Measurements from ENCODE around the gene KCNJ12.
"Not testable (repeated sequence)": the region's sequence is repeated elsewhere in the genome, so short reads cannot be mapped to it uniquely, and the experiment has no call there.

The KCNJ12 gene

GRCh38 chr17:21388066-21388465 is 11.9 kb downstream of the KCNJ12 start:
- no peak for FAIRE-seq

- no peak for FAIRE-seq
These were observed 12.8 kb downstream of the KCNJ12 start for GRCh38 chr17:21388944-21389343.

DNA sequence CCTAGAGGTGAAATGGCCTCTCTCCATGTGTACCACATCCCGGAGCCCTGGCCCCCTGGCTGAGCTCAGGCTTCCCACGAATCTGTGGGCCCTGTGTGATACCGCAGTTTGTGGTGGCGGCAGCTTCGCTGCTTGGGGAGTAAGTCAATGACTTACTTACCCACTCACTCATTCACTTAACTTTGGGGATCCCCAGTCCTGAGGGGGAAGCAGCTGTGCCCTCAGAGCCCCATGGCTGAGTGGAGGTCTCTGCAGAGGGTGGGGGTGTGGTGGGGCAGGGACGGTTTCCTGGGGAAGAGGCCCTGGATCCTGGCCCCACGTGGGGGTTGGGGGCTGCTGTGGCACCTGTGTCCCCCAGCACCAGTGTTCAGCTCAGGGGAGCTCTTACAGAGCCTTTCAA is 13.2 kb downstream of the KCNJ12 start:
- FAIRE-seq, result no peak

DNA sequence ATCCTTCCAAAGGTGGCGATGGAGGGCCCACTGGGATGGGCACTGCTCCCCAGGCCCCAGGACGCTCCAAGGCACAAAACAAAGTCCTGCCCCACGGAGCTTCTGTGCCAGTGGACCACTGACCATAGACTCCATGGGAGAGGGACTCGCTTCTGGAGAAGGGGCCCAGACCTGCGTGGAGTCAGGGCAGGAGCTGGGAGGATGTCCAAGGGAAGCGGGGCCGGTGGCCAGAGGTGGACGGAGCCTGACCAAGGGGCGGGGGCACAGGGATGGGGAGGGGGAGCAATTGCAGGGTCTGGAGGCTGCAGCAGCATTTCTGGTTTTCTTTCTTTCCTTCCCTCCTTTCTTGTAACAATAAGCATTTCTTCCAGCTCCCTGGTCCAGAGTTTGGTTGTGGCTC is 14.1 kb downstream of the KCNJ12 start:
- FAIRE-seq, result no peak

GRCh38 chr17:21392266-21392665 is 16.1 kb downstream of the KCNJ12 start:
- FAIRE-seq, result no peak

GRCh38 chr17:21394265-21394664 is 18.1 kb downstream of the KCNJ12 start:
- no peak for FAIRE-seq

GRCh38 chr17:21395764-21396163 is 19.6 kb downstream of the KCNJ12 start:
- FAIRE-seq, result no peak

- FAIRE-seq, result no peak
These were observed 20.1 kb downstream of the KCNJ12 start for GRCh38 chr17:21396237-21396636.

DNA sequence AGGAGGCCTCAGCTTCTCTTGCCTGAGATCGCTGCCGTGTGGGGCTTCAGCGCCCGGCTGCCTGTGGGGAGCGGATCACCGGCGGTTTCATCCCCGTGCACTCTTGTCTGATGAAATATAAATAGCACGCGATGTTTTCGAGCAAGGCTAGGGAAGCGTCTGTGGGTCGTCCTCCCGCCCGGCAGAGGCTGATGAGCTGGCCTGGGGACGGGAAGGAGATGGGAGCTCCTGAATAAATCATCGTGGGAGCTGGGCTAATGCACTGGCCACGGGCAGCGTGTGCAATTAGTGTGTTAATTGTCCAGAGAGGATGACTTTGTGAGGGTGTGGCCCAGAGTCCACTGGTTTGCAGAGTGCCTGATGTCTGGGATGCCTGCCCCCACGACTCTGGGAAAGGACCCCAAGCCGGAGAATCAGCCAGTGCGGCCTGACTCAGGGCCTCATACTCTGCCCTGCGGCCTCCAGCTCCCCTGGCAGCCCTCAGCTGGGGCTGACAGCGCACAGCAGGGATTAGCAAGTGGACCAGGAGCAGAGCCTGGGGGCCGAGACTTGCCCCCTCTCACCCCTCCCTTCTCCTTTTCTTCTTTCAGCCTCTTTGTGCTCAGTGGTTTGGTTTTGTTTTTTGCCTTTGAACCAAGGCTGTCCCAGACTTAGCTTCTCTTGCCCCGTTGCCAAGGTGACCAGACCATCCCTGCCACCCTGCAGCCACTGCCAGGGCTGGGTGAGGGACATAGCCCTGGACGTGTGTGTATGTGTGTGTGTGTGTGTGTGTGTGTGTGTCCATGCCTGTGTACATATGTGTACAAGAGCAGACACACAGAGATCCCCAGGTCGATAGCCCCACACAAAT is 21.4 kb downstream of the KCNJ12 start:
- no peak for FAIRE-seq

DNA sequence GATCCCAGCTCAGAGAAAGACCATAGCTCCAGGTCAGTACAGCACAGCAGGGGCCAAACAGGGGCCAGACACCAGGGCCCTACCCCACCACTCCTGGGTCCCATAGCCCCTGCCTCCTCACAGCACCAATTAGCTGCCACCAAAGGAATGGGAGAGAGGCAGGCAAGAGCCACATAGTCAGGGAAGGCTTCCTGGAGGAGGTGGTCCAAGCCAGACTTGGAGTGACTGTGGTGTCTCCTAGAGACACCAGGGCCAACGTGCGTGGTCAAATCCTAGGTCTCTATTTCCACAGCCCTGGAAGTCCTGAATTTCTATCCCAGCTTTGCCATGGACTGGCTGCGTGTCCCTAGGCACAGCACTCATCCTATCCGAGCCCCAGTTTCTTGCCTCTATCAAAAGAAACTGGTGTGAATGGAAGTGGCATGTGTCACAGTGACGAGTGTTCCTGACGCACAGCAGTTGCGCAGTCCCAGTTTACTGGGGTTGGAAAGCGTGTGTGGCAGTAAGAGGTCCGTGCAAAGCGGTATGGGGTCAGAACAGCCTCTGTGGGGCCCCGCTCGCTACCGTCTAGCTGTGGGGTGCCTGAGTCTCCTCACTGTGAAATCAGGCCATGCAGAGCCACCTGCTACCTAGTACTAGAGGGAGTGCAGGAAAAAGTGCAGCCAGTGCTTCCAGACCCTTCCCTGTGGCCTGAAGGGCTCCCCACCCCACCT is 23.5 kb downstream of the KCNJ12 start:
- FAIRE-seq, result no peak

DNA sequence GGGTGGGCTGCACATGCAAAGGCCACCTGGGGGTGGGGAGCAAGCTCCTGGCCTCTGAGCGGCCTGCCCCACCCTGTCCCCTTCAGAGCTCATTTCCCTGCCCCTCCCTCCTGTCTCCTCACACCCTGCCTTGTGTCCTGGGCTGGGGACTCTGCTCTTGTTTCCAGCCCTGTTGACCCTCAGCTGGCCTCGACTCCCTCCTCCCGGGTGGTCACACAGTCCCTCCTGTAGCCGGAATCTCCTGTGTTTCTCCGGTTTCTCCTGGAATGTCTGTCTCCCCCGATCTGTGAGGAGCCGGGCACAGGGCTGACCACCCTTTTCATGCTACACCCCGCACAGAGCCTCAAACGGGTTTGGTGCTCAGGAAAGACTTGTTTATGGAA is 24.0 kb downstream of the KCNJ12 start:
- FAIRE-seq, result not testable (repeated sequence)

- no peak for FAIRE-seq
These were observed 24.8 kb downstream of the KCNJ12 start for GRCh38 chr17:21400816-21401593.

DNA sequence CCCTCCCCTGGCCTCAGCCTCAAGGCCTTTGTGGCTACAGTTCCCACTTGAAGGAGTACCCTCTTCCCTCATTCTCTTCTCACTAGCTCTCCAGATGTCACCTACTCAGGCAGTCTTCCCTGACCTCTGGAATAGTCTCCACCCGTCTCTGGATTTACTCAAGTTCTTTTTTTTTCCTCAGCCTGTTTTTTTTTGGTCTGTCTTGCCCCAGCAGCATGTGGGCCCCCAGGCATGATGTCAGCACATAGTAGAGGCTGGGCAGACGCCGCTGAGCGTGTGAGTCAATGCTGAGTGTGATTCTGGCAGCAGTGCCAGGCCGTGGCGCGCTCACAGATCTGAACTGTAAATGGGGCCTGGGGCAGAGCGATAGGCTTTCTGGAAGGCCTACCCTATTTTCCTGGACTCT is 26.0 kb downstream of the KCNJ12 start:
- not testable (repeated sequence) for FAIRE-seq

DNA sequence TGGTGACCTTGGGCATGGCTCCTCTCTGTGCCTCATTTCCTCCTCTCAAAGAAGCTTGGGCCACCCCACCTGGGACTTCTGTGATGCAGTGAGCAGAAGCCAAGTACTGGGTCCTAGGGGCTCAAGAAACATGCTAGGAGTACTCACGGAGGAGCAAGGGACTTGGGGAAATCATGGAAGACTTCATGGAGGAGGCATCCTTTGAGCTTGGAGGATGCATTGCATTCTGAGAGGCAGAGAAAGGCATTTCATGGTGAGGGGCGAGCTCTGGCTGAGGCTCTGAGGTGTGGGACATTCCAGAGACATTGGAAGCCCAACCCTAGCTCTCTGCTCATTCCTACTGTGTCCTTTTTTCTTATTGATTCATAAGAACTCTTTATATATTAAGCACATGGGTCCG is 26.8 kb downstream of the KCNJ12 start:
- FAIRE-seq, result not testable (repeated sequence)

DNA sequence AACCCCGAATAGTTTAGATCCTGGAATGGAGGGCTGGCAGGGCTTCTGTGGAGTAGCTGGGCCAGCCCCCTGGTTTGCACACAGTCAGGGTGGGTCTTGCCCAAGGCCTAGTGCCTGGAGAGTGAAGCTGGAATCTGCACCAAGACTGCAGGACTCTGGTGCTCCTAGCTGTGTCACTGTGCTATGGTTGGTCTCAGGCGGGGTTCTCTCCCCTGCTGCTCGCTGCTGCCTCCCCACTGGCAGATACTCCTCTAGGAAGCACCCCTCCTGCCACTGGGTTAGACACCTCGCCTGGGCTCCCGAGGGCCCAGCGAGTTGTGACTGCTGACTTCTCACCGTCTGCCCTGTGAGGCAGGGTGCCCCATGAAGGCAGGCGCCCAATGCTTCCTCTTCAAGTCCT is 27.9 kb downstream of the KCNJ12 start:
- not testable (repeated sequence) for FAIRE-seq

DNA sequence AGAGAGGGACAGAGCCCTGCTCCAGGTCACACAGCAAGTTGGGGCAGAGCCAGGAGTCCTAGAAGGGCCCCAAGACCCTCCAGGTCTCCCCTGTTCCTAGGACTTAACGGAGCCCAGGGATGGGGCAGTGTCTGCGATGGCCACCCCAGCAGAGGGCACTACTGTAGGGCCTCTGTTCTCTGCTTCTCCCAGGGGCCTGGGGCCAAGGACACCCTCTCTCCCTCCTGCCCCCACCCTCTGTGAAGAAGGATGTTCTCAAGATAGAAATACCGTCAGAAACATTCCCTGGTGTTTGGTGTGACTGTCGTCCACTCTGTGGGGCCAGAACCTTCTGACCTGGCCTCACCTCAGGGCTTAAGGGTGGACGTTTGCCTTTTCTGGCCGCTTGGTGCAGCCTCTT is 28.4 kb downstream of the KCNJ12 start:
- FAIRE-seq, result not testable (repeated sequence)

GRCh38 chr17:21404956-21405731 is 29.0 kb downstream of the KCNJ12 start:
- FAIRE-seq, result not testable (repeated sequence)

- FAIRE-seq, result not testable (repeated sequence)
These were observed 29.8 kb downstream of the KCNJ12 start for GRCh38 chr17:21405904-21406400.

DNA sequence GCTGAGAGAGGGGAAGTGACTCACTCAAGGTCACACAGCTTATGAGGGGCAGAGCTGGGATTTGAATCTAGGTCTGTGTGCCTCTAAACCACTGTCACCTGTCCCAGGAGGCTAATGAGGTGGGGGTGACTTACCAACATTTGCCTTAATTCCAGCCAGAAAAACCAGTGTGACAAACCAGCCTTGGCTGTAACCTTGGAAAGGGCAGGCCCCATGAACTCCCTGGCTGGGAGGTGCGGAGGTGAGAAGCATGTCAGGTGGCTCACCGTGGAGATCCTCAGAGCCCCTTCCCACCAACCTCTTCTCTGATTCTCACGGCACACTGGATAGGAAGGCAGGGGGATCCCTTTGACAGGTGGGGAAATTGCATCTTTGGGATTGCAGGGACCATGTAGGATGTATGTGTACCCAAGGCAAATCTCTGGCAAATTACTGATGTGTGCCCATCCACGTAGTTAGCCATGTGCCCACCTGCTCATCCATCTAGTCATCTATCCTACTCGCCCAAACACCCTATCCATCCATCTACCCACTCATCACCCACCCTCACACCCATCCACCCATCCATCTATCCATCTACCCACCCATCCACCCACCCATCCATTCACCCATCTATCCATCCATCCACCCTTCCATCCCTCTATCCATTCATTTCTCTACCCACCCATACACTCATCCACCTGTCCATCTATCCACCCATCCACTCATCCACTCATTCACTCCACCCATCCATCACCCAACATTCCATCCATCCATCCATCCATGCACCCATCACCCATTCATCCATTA is 30.7 kb downstream of the KCNJ12 start:
- FAIRE-seq, result not testable (repeated sequence)

GRCh38 chr17:21407752-21408151 is 31.6 kb downstream of the KCNJ12 start:
- not testable (repeated sequence) for FAIRE-seq

DNA sequence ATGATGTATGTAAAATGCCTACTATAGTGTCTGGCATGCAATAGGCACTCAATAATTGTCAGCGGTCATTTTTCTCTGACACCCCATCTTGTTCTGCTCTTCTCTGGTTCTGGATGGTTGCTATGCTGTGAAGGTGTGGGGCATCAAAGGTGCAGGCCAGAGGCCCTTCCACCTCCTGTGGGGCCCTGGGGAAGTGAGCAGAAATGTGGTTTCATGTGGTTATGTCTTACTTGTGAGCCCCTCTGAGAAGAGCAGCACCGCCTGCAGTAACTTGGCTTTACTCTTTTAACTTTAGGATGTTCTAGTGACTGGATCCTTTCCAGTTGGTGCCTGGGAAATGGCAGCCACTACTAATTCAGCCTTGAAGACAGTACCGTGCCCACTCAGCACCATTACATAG is 32.1 kb downstream of the KCNJ12 start:
- FAIRE-seq, result not testable (repeated sequence)
